A549 treated with AZD9567 at 1 μM for 4 hours (cell line): Measurements from ENCODE around the gene RAB39A. TPM values are rescaled to one million over a fixed set of nuclear protein-coding genes. Genes with fewer than 3 reads are reported as not detected.

Experiments
- total RNA-seq: library from RNA; stranded (reverse); fragments of 200-300 nt; extraction: Qiagen RNA extraction; gene quantifications from 5 replicates; pipeline ENCODE4 v1.2.3, GENCODE V29; 2022; ENCODE audit not compliant: insufficient read depth

Gene RAB39A
- 0.33 to 0.64 TPM (median 0.48 TPM) in 4 of 5 replicates, not detected in the other for total RNA-seq

GRCh38 chr11:107928046-107928766, at the start of gene RAB39A:
RAB39A (plus strand) TSS chr11:107928448; CDS start chr11:107928569, 121 bp downstream.

GRCh38 chr11:108008656-108009496, 80.6 kb downstream of the RAB39A start, which contains the start of gene CUL5:
CUL5 (plus strand) TSS chr11:108008898; CDS start chr11:108009349, 451 bp downstream.

Other genes starting within 250 kb of the RAB39A start
- 0.49 to 1.5 TPM (median 0.87 TPM) in 4 of 5 replicates, not detected in the other for gene SLN, start 216.4 kb upstream of the RAB39A start, total RNA-seq
- gene SLC35F2, start 69.7 kb upstream of the RAB39A start, total RNA-seq: 36.4 to 62.6 TPM (median 37.0 TPM) in 5 replicates
- gene CUL5, start 80.5 kb downstream of the RAB39A start, total RNA-seq: 7.7 to 10.4 TPM (median 9.8 TPM) in 5 replicates
- 53.8 to 65.9 TPM (median 65.6 TPM) in 5 replicates for gene ACAT1, start 193.1 kb downstream of the RAB39A start, total RNA-seq